ENCODE results near the gene BROX. TPM values are rescaled to one million over a fixed set of nuclear protein-coding genes. Genes with fewer than 3 reads are reported as not detected.
A peak's percentile ranks its signal among the peaks of the same experiment; 100 is the strongest.

The BROX gene
- total RNA-seq, 1 experiment from 2014 or later = 44.9 TPM

- no peak overlapping the region for H3K4me3 ChIP-seq (replicated peaks in 1 of 2; ENCODE audit: low read depth in 1 of 2, low read length in 2 of 2)
- H2AFZ ChIP-seq (ENCODE audit: low read depth, low read length, poor library complexity, severe bottlenecking) = no peak overlapping the region
- H3K9ac ChIP-seq (ENCODE audit: low read length) = no peak overlapping the region
- DNase-seq (ENCODE audit: low read depth, low spot score) = no peak
- ChIA-PET POLR2A (no interaction called here), RAD21 (ENCODE audit: low non-redundant PET in 1 of 2, low total read pairs in 2 of 2, uncharacterized antibody in 2 of 2, unreplicated experiment in 2 of 2) (no interaction called here), CTCF (no interaction called here)
- H3K9me2 ChIP-seq (ENCODE audit: insufficient read depth) = no peaks in the 10 kb centered on the region
- no peak overlapping the region for H3K27ac ChIP-seq (ENCODE audit: low read depth, low read length)
- no peak for ATAC-seq
- no peak overlapping the region for H3K4me2 ChIP-seq (ENCODE audit: low read length)
- H3K4me1 ChIP-seq (ENCODE audit: control insufficient read depth in 1 of 2, insufficient read depth in 2 of 2, low read length in 2 of 2) = peaks cover 0 to 12% of the 10 kb centered on the region in 2 experiments; a peak in 2 of 4 replicates
- H3K79me2 ChIP-seq (ENCODE audit: insufficient read depth, low read length) = peaks cover 80% of the 10 kb centered on the region
- H3K36me3 ChIP-seq (ENCODE audit: control insufficient read depth in 1 of 2, insufficient read depth in 2 of 2, low read length in 2 of 2) = no peaks in the 10 kb centered on the region
- intact Hi-C loops (cut with micrococcal nuclease) = loop anchor here (5.0 kb wide), 1 partner anchor 67 kb away; no protein-coding TSS in a partner anchor
- no peaks in the 10 kb centered on the region for H4K20me1 ChIP-seq (ENCODE audit: insufficient read depth)
- no peak for TF ChIP-seq SP1 (IDR thresholded peaks at IDR 0.05; ENCODE audit: low read depth)
- no peak for TF ChIP-seq POLR2A (IDR thresholded peaks at IDR 0.05; ENCODE audit: borderline replicate concordance, extremely low read depth, insufficient read depth, insufficient read length)
- no peak for TF ChIP-seq ATF3 (IDR thresholded peaks at IDR 0.05)
- no peaks in the 10 kb centered on the region for H3K9me3 ChIP-seq (ENCODE audit: control insufficient read depth in 1 of 2, insufficient read depth in 1 of 2, low read depth in 1 of 2, low read length in 2 of 2)
- H3K27me3 ChIP-seq (ENCODE audit: insufficient read depth, low read length) = no peaks in the 10 kb centered on the region
- BruUV-seq (replicated peaks) = no TSS peak
Measured at GRCh38 chr1:222709700-222710153, 2.6 kb upstream of the BROX start.

- H4K20me1 ChIP-seq (ENCODE audit: insufficient read depth) = no peaks in the 10 kb centered on the region
- peak; percentile 49 for ATAC-seq
- intact Hi-C loops (cut with micrococcal nuclease) = loop anchor here (1.0 to 5.0 kb wide), 2 partner anchors 69 to 246 kb away; no protein-coding TSS in a partner anchor
- DNase-seq (ENCODE audit: low read depth, low spot score) = peak; percentile 37
- TSS peak; percentile 66 for BruUV-seq (replicated peaks)
- H2AFZ ChIP-seq (ENCODE audit: low read depth, low read length, poor library complexity, severe bottlenecking) = no peak overlapping the region
- no peaks in the 10 kb centered on the region for H3K9me2 ChIP-seq (ENCODE audit: insufficient read depth)
- no peaks in the 10 kb centered on the region for H3K9me3 ChIP-seq (ENCODE audit: control insufficient read depth in 1 of 2, insufficient read depth in 1 of 2, low read depth in 1 of 2, low read length in 2 of 2)
- H3K9ac ChIP-seq (ENCODE audit: low read length) = peak overlapping the region; percentile 75
- peak; percentile 62 for TF ChIP-seq ZFX (IDR thresholded peaks at IDR 0.05)
- no peak for TF ChIP-seq CEBPB (IDR thresholded peaks at IDR 0.05; ENCODE audit: low read depth)
- TF ChIP-seq POLR2AphosphoS5 (IDR thresholded peaks at IDR 0.05; ENCODE audit: low read depth, low read length) = peak; percentile 46
- peak; percentile 21 for TF ChIP-seq SIN3A (IDR thresholded peaks at IDR 0.05; ENCODE audit: low read depth)
- TF ChIP-seq EZH2 (IDR thresholded peaks at IDR 0.05) = no peak
- TF ChIP-seq CBX3 (IDR thresholded peaks at IDR 0.05; ENCODE audit: low read depth) = no peak
- TF ChIP-seq SP1 (IDR thresholded peaks at IDR 0.05; ENCODE audit: low read depth) = 0 out of 2 replicates have a peak, but pooled peaks have one; percentile 4
- TF ChIP-seq MAX (IDR thresholded peaks at IDR 0.05) = peak; percentile 37; the same call in 1 of the 2 replicates
- no peak for TF ChIP-seq YY1 (IDR thresholded peaks at IDR 0.05; ENCODE audit: extremely low read depth, insufficient replicate concordance, low read depth, low read length)
- no peak for TF ChIP-seq EZH2phosphoT487 (IDR thresholded peaks at IDR 0.05; ENCODE audit: borderline replicate concordance)
- peak; percentile 86 for TF ChIP-seq EGR1 (IDR thresholded peaks at IDR 0.05; ENCODE audit: low read depth)
- TF ChIP-seq RAD21 (IDR thresholded peaks at IDR 0.05; ENCODE audit: low read depth) = no peak
- 0 out of 4 replicates have a peak, but pooled peaks cover 0 to 2% of the 10 kb centered on the region in 2 experiments for H3K36me3 ChIP-seq (ENCODE audit: control insufficient read depth in 1 of 2, insufficient read depth in 2 of 2, low read length in 2 of 2)
- CTCF ChIA-PET = no interaction called here
- RAD21 ChIA-PET (ENCODE audit: low non-redundant PET in 1 of 2, low total read pairs in 2 of 2, uncharacterized antibody in 2 of 2, unreplicated experiment in 2 of 2) = no interaction called here
- peak overlapping the region; percentile 79 for H3K4me2 ChIP-seq (ENCODE audit: low read length)
- peak overlapping the region; percentile 73 to 96 for H3K4me3 ChIP-seq (replicated peaks in 1 of 2; ENCODE audit: low read depth in 1 of 2, low read length in 2 of 2)
- POLR2A ChIA-PET = no interaction called here
- peak overlapping the region; percentile 91 for H3K27ac ChIP-seq (ENCODE audit: low read depth, low read length)
- peaks cover 0 to 12% of the 10 kb centered on the region in 2 experiments; a peak in 2 of 4 replicates for H3K4me1 ChIP-seq (ENCODE audit: control insufficient read depth in 1 of 2, insufficient read depth in 2 of 2, low read length in 2 of 2)
- peaks cover 66% of the 10 kb centered on the region for H3K79me2 ChIP-seq (ENCODE audit: insufficient read depth, low read length)
- no peaks in the 10 kb centered on the region for H3K27me3 ChIP-seq (ENCODE audit: insufficient read depth, low read length)
Measured at GRCh38 chr1:222711319-222712252, 778 bp upstream of the BROX start.

Measured in HCT116 (cell line).